CD4-positive, alpha-beta memory T cell (primary cell): ENCODE data around the gene CRYGB. TPM values are rescaled to one million over a fixed set of nuclear protein-coding genes. Genes with fewer than 3 reads are reported as not detected.
"Not testable (repeated sequence)": the region's sequence is repeated elsewhere in the genome, so short reads cannot be mapped to it uniquely, and the experiment has no call there.

Experiments
- CTCF ChIA-PET: fragments of 350-600 bp; sonication (Branson Sonifier 250); formaldehyde crosslinking; loops from one replicate; lab custom pipeline; 2021; ENCODE audit warnings: inconsistent platforms; ENCODE audit not compliant: partially characterized antibody; lab: Charles Lee
- POLR2A ChIA-PET: fragments of 350-600 bp; sonication (Branson Sonifier 250); formaldehyde crosslinking; loops from one replicate; lab custom pipeline; 2021; ENCODE audit not compliant: partially characterized antibody; lab: Charles Lee
- DNase-seq, 5 donors: peaks; one replicate each; pipeline versions ENCODE4 v3.0.0 to v3.0.0-alpha.2; 2020 to 2022; ENCODE audit warnings: mixed read lengths in 1 of 5
- H3K27ac ChIP-seq: one replicate; pipeline ENCODE4 v1.7.0; 2013; ENCODE audit warnings: low read depth, low read length
- H3K27me3 ChIP-seq: 2 replicates; pipeline ENCODE4 v1.7.0; 2013; ENCODE audit warnings: mild to moderate bottlenecking, low read length, moderate library complexity; ENCODE audit not compliant: insufficient read depth
- H3K36me3 ChIP-seq: 2 replicates; pipeline ENCODE4 v1.7.0; 2013; ENCODE audit warnings: mild to moderate bottlenecking, low read length, moderate library complexity; ENCODE audit not compliant: insufficient read depth
- H3K4me1 ChIP-seq: 2 replicates; pipeline ENCODE4 v1.7.0; 2013; ENCODE audit warnings: mild to moderate bottlenecking, low read length, moderate library complexity; ENCODE audit not compliant: insufficient read depth
- H3K4me3 ChIP-seq, 2 donors: one replicate each; pipeline ENCODE4 v1.7.0; 2013; ENCODE audit warnings: low read length in 2 of 2, mild to moderate bottlenecking in 1 of 2
- H3K9me3 ChIP-seq, 2 donors: one replicate each; pipeline ENCODE4 v1.7.0; 2013; ENCODE audit warnings: low read length in 2 of 2, control low read depth in 1 of 2; ENCODE audit not compliant: control insufficient read depth in 1 of 2
- H3K27ac Mint-ChIP-seq, 7 donors: one replicate each; pipeline ENCODE4 v1.8.0; 2020 to 2021; ENCODE audit warnings: mixed read lengths in 7 of 7, mild to moderate bottlenecking in 6 of 7, inconsistent platforms in 3 of 7, moderate library complexity in 3 of 7
- H3K27me3 Mint-ChIP-seq, 2 donors: one replicate each; pipeline ENCODE4 v1.8.0; 2020 to 2021; ENCODE audit warnings: mixed read lengths in 2 of 2
- H3K36me3 Mint-ChIP-seq, 2 donors: one replicate each; pipeline ENCODE4 v1.8.0; 2020 to 2021; ENCODE audit warnings: mixed read lengths in 2 of 2, inconsistent platforms in 1 of 2, mild to moderate bottlenecking in 1 of 2
- H3K4me1 Mint-ChIP-seq, 4 donors: one replicate each; pipeline ENCODE4 v1.8.0; 2020 to 2021; ENCODE audit warnings: mixed read lengths in 4 of 4, mild to moderate bottlenecking in 1 of 4
- H3K4me3 Mint-ChIP-seq, 8 donors: one replicate each; pipeline ENCODE4 v1.8.0; 2020 to 2021; ENCODE audit warnings: mixed read lengths in 8 of 8, mild to moderate bottlenecking in 7 of 8, moderate library complexity in 6 of 8, inconsistent platforms in 3 of 8
- H3K9me3 Mint-ChIP-seq, 8 donors: one replicate each; pipeline ENCODE4 v1.8.0; 2020 to 2021; ENCODE audit warnings: mixed read lengths in 8 of 8, mild to moderate bottlenecking in 5 of 8, inconsistent platforms in 3 of 8, moderate library complexity in 1 of 8
- intact Hi-C: fragments of 100-400 bp; cut with micrococcal nuclease; formaldehyde crosslinking; loops from one replicate; pipeline ENCODE4 v1.15.1; 2023
- polyA plus RNA-seq, 2 donors: library from polyadenylated mRNA; unstranded; fragments of 300-500 nt; fragmentation: Illumina TruSeq; gene quantifications; one replicate each; pipeline ENCODE4 v1.2.3, GENCODE V29; 2021
- total RNA-seq, 2 experiments: library from RNA; stranded (reverse); gene quantifications; one replicate each; pipeline ENCODE4 v1.2.3, GENCODE V29; 2021

CRYGB gene
- total and polyA plus RNA-seq, 4 experiments from 2014 or later, result not detected

DNA sequence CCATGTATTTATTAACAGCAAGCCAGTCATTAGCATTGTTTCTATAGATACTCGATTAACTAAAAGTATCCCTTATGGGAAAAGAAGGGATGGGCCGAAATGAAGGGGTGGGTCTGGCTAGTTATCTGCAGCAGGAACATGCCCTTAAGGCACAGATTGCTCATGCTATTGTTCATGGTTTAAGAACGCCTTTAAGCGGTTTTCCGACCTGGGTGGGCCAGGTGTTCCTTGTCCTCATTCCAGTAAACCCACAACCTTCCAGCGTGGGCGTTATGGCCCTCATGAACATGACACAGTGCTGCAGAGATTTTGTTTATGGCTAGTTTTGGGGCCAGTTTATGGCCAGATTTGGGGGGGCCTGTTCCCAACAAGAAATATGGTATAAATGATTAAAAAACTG lies 7.6 kb downstream of the CRYGB start:
- POLR2A ChIA-PET, H3K4me3 ChIP-seq, H3K27ac Mint-ChIP-seq, H3K27me3 Mint-ChIP-seq, H3K9me3 Mint-ChIP-seq, DNase-seq, CTCF ChIA-PET, H3K4me1 Mint-ChIP-seq, H3K4me1 ChIP-seq, intact Hi-C loops, H3K36me3 Mint-ChIP-seq, H3K36me3 ChIP-seq, H3K4me3 Mint-ChIP-seq, H3K27ac ChIP-seq, H3K27me3 ChIP-seq, H3K9me3 ChIP-seq: not testable (repeated sequence)

DNA sequence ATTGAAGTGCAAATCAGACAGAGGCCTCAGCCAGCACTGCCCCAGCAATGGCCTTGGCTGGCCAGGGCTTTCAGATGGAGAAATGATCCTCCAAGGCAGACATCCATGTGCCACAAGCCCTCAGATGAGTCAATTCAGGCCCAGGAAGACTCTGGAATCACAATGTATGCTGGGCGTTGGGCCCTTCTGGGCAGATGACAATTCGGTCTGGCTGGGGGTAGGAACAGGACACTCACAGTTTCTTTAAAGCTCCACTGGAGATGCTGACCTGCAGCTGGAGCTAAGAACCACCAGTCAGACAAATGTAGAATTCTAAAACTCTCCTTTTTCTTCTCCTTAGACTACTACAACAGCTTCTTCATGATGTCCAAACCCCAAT lies 9.3 kb downstream of the CRYGB start:
- no peaks in the 10 kb centered on the region for H3K4me1 ChIP-seq
- H3K27me3 Mint-ChIP-seq, result no peaks in the 10 kb centered on the region

DNA sequence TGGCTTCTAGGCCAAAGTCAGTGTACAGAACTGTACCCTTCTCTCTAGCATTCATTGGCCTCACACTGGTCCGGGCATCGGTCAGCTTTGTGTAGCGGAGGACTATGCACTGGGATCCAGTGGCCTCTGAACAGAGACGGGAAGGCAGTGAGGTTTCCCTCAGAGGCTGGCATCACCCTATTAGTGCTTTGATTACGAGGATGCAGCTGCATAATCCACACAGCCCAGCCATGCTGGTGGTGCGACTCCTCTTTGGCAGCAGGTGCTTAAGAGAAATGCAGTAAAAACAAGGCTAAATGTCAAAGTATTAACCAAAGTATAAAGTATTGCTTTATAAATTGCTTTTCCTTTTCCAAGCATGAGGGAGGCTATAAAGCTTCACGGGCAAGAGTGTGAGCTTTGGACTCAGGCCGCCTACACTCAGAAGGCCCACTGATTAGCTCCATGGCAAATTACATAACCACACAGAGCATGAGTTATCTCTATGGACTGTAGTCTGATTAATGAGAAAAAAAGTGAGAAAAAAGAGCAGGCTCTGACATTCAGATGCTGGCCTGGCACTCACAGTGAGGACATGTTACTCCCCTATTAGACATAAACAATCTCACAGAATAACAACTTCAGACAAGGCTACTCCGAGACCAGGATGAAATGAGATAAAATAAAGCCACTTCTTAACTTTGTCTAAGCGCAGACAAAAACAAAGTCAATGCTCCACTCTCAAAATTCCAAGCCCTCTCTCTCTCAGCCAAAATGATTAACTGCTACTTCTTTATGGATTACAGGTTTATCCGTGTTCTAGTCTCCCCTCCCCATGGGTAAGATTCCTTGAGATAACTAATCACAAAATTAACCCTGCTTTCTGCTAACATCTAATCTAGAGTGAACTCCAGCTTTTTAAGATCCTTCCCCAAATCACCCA lies 9.9 kb downstream of the CRYGB start:
- CTCF ChIA-PET, result interaction anchor here (1.7 kb wide), 1 partner anchor 10 kb away, joined by 3 read pairs; the partner anchor contains the start of gene CRYGB

More for the DNA sequence above, 9.3 kb downstream of the CRYGB start:
- H3K27ac Mint-ChIP-seq, result no peak overlapping the region
- H3K9me3 ChIP-seq, result no peaks in the 10 kb centered on the region
- no peaks in the 10 kb centered on the region for H3K27me3 ChIP-seq
- H3K27ac ChIP-seq, result no peak overlapping the region
- intact Hi-C loops, result no loop called here
- no peaks in the 10 kb centered on the region for H3K36me3 ChIP-seq
- H3K4me3 Mint-ChIP-seq, result no peak overlapping the region
- peaks cover 0 to 3% of the 10 kb centered on the region in 2 donors for H3K36me3 Mint-ChIP-seq
- POLR2A ChIA-PET, result no interaction called here
- DNase-seq, result no peak
- peaks cover 0 to 8% (median 4%) of the 10 kb centered on the region in 8 donors for H3K9me3 Mint-ChIP-seq
- CTCF ChIA-PET, result interaction anchor here (1.7 kb wide), 1 partner anchor 10 kb away, joined by 3 read pairs; the partner anchor contains the start of gene CRYGB
- peaks cover 0 to 6% (median 1%) of the 10 kb centered on the region in 4 donors for H3K4me1 Mint-ChIP-seq
- H3K4me3 ChIP-seq, result no peak overlapping the region

DNA sequence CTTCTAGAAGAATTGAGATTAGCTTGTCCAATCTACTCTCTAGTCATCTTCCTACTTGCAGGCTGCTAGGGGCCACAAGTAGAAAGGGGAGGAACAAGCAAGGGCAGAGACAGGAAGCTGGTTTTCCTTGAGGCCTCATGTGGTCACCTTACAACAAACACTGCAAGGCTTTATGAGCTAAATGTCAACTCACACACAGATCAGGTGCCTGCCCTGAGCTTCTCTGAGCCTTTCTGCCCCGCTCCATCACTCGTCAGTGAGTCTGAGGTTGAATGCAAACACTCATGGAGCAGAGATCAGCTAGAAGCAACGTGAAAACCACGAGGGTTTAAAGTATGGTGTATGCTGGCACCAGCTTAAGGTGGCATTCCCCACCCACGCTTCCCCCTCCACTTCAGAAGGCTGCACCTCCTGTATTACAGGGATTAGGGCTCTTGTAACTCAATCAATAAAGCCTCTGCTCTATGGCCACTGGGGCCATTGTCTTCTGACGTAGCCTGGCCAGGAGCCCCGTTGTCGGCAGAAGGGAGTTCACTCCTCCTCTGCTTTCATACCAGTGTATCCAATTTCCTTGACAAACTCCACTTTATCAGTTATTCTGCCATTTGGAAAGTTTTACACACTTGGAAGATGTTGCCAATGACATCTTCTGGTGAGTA lies 10.9 kb downstream of the CRYGB start:
- CTCF ChIA-PET, result no interaction called here
- Histone ChIP-seq H3K4me1 (no peaks in the 10 kb centered on the region), H3K36me3 (no peaks in the 10 kb centered on the region), H3K27ac (no peak overlapping the region), H3K27me3 (no peaks in the 10 kb centered on the region), H3K9me3 (no peaks in the 10 kb centered on the region), H3K4me3 (no peak overlapping the region)
- Mint-ChIP-seq H3K27me3 (no peaks in the 10 kb centered on the region), H3K36me3 (peaks cover 0 to 3% of the 10 kb centered on the region in 2 donors), H3K4me3 (no peak overlapping the region), H3K9me3 (peaks cover 0 to 8% (median 4%) of the 10 kb centered on the region in 8 donors), H3K27ac (peak overlapping the region in 1 of 7 donors; percentile 24), H3K4me1 (peaks cover 0 to 6% (median 1%) of the 10 kb centered on the region in 4 donors)
- intact Hi-C loops, result no loop called here
- POLR2A ChIA-PET, result no interaction called here
- DNase-seq, result no peak

More for the DNA sequence above, 9.9 kb downstream of the CRYGB start:
- Histone ChIP-seq H3K4me3 (no peak overlapping the region), H3K27me3 (no peaks in the 10 kb centered on the region), H3K27ac (no peak overlapping the region), H3K36me3 (no peaks in the 10 kb centered on the region), H3K9me3 (no peaks in the 10 kb centered on the region), H3K4me1 (no peaks in the 10 kb centered on the region)
- intact Hi-C loops, result no loop called here
- H3K4me3 Mint-ChIP-seq, result no peak overlapping the region
- peaks cover 0 to 3% of the 10 kb centered on the region in 2 donors for H3K36me3 Mint-ChIP-seq
- H3K4me1 Mint-ChIP-seq, result peaks cover 0 to 6% (median 1%) of the 10 kb centered on the region in 4 donors
- POLR2A ChIA-PET, result no interaction called here
- no peaks in the 10 kb centered on the region for H3K27me3 Mint-ChIP-seq
- H3K27ac Mint-ChIP-seq, result no peak overlapping the region
- no peak for DNase-seq
- peaks cover 0 to 8% (median 4%) of the 10 kb centered on the region in 8 donors for H3K9me3 Mint-ChIP-seq

DNA sequence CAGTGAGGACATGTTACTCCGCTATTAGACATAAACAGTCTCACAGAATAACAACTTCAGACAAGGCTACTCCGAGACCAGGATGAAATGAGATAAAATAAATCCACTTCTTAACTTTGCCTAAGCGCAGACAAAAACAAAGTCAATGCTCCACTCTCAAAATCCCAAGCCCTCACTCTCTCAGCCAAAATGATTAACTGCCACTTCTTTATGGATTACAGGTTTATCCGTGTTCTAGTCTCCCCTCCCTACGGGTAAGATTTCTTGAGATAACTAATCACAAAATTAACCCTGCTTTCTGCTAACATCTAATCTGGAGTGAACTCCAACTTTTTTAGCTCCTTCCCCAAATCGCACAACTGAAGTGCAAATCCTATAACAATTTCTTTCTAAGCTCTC lies 15.2 kb downstream of the CRYGB start:
- H3K27ac Mint-ChIP-seq, result no peak overlapping the region
- POLR2A ChIA-PET, result no interaction called here
- Histone ChIP-seq H3K9me3 (no peaks in the 10 kb centered on the region), H3K27ac (no peak overlapping the region), H3K4me3 (no peak overlapping the region), H3K27me3 (no peaks in the 10 kb centered on the region), H3K4me1 (no peaks in the 10 kb centered on the region), H3K36me3 (no peaks in the 10 kb centered on the region)
- H3K4me3 Mint-ChIP-seq, result no peak overlapping the region
- H3K9me3 Mint-ChIP-seq, result peaks cover 0 to 2% (median 0%) of the 10 kb centered on the region in 8 donors
- no peak for DNase-seq
- CTCF ChIA-PET, result interaction anchor here (1.4 kb wide), 1 partner anchor 12 kb away, joined by 3 read pairs; no protein-coding TSS in a partner anchor
- peaks cover 7 to 13% of the 10 kb centered on the region in 2 donors for H3K27me3 Mint-ChIP-seq
- intact Hi-C loops, result no loop called here
- H3K36me3 Mint-ChIP-seq, result no peaks in the 10 kb centered on the region
- H3K4me1 Mint-ChIP-seq, result peaks cover 0 to 6% (median 1%) of the 10 kb centered on the region in 4 donors

DNA sequence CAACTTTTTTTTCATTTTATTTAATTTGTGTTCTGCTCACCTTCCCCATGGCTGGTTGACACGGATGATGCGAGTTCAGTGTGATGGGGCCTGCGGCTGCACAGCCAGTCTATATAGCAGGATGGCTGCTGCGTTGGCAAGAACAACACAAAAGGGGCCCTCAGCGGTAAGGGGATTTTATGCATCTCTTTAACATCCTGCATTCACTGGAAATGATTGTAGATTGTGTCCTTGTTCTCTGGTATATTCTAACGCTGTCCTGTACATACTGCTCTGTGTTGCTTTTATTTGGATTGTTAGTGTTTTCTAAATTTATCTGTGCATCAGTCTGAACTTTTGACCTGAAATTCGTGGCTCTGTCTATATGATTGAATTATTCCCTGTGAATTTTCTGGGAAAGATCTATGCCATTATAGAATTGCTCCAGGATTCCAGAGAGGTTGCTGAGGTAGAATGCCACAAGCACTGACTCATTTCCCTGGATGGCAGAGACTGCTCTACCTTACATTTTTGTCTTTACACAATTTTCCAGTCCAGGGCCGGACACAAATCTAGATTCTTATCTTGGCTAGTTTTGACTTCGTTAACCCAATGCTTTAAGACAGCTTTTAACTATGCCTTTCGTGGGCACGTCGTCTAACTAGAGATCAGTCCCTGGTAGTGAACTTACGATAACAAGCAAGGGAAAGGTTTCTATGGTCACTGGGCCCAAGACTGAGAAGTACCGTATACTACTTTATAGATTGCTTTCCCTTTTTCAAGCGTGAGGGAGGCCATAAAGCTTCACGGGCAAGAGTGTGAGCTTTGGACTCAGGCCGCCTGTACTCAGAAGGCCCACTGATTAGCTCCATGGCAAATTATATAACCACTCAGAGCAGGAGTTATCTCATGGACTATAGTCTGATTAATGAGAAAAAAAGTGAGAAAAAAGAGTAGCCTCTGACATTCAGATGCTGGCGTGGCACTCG lies 15.9 kb downstream of the CRYGB start, which contains the start of gene CRYGC:
Gene CRYGC (minus strand): TSS at position 85 of the 968 bp plus-strand sequence. CDS start 36 bp downstream, at position 49.
- Mint-ChIP-seq H3K27me3 (peaks cover 13 to 17% of the 10 kb centered on the region in 2 donors), H3K36me3 (no peaks in the 10 kb centered on the region), H3K4me1 (peaks cover 0 to 4% (median 2%) of the 10 kb centered on the region in 4 donors), H3K9me3 (peaks cover 0 to 2% (median 0%) of the 10 kb centered on the region in 8 donors), H3K4me3 (no peak within 1 kb of the TSS), H3K27ac (no peak within 1 kb of the TSS)
- Histone ChIP-seq H3K4me3 (no peak within 1 kb of the TSS), H3K9me3 (no peaks in the 10 kb centered on the region), H3K27me3 (no peaks in the 10 kb centered on the region), H3K27ac (no peak within 1 kb of the TSS), H3K4me1 (no peaks in the 10 kb centered on the region), H3K36me3 (no peaks in the 10 kb centered on the region)
- ChIA-PET POLR2A (no interaction called here), CTCF (interaction anchor here (1.4 kb wide), 1 partner anchor 12 kb away, joined by 3 read pairs; no protein-coding TSS in a partner anchor)
- intact Hi-C loops, result no loop called here
- no peak for DNase-seq
